ENCODE measurements around the gene RCAN2.
A peak's percentile ranks its signal among the peaks of the same experiment; 100 is the strongest.

RCAN2 gene

DNA sequence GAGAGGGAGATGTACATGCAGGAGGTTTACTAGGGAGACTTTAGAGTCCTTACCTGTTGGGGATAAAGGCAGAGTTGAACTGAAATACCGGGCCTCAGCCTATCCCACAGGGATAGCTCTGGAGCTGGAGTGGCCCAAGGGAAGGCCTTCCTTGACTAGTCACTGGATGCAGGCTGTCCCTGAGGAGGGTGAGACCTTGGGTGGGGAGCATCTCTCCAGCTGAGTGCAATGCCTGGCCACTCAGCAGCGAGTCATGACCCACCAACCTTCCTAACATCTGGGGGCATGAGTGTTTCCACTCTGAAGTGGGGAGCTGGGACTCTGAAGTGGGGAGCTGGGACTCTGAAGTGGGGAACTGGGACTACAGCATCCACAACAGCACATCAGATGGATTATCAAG lies 274.4 kb downstream of the RCAN2 start:
- no peak for DNase-seq (ENCODE audit: low read depth in 2 of 2)

GRCh38 chr6:46215777-46216176 lies 275.5 kb downstream of the RCAN2 start:
- no peak for DNase-seq (ENCODE audit: low read depth in 2 of 2)

DNA sequence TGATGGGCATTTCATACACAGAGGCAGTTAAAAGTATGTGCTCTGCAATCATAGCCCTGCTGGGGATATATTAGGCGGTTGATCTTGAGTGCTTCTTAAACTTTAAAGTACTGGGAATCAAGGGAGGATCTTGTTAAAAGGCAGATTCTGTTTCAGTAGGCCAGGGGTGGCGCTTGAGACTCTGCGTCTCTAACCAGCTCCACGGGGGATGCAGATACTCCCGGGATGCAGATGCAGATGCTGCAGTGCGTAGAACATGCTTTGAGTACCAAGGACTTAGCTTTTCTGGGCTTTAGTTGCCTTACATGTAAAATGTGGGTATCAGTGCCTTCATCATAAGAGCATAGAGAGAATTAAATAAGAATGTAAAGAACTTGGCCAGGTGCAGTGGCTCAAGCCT lies 276.0 kb downstream of the RCAN2 start:
- DNase-seq (ENCODE audit: low read depth in 2 of 2) = no peak

- DNase-seq (ENCODE audit: low read depth in 2 of 2) = no peak
Measured at GRCh38 chr6:46211917-46212316, 279.3 kb downstream of the RCAN2 start.

- no peak for DNase-seq (ENCODE audit: low read depth in 2 of 2)
Measured at GRCh38 chr6:46210294-46210693, 281.0 kb downstream of the RCAN2 start.

DNA sequence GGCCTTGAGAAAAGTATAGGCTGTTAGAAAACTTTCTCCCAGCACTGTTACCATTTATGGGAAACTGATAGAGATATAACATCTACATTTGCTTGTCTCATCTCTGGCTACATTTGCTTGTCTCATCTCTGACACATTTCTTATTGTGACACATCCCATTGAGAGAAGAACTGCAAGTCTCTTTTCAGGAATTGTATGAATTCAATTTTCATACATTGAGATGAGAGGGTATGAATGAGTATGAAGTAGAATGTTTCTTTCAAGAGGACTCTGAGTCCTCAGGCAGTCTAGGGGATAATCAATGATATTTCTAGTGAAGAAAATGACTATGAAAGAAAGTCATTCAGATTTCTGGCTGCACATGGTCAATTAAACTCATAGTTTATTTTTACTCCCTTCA lies 282.9 kb downstream of the RCAN2 start:
- no peak for DNase-seq (ENCODE audit: low read depth in 2 of 2)

DNA sequence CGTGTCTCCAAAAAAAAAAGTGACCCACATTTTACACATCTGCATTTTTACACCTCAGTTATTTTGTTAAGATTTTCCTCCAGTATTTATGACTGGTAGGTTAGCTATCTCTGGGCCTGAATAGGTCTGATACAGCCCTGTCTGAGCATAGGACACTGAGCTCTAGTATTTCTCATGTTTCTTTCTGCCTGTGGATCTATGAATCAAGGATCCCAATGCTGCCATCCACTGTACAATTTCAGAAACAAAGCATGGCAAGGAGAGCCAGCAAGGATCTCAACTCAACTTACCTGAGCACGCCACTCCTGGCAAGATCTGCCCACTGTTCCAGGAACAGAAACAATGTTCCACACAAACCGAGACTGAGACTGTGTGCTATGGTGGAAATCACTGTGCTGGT lies 284.1 kb downstream of the RCAN2 start:
- no peak for DNase-seq (ENCODE audit: low read depth in 2 of 2)

DNA sequence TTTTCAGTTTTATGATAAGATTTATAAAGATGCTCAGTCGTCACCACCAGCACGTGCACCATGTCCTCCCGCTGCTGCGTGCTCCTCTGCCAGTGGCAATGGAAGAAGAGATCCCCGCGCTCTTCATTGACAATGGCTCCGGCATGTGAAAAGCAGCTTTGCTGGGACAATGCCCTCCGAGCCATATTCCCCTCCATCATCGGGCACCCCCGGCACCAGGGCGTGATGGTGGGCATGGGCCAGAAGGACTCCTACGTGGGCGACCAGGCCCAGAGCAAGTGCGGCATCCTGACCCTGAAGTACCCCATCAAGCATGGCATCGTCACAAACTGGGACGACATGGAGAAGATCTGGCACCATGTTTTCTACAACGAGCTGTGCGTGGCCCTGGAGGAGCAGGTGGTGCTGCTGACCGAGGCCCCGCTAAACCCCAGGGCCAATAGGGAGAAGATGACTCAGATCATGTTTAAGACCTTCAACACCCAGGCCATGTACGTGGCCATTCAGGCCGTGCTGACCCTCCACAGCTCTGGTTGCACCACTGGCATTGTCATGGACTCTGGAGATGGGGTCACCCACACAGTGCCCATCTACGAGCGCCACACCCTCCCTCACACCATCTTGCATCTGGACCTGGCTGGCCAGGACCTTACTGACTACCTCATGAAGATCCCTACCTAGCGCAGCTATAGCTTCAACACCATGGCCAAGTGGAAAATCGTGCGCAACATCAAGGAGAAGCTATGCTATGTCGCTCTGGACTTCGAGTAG lies 286.2 kb downstream of the RCAN2 start:
- no peak for DNase-seq (ENCODE audit: low read depth in 2 of 2)

- DNase-seq (ENCODE audit: low read depth in 2 of 2) = no peak
Measured at GRCh38 chr6:46203391-46204177, 287.7 kb downstream of the RCAN2 start.

DNA sequence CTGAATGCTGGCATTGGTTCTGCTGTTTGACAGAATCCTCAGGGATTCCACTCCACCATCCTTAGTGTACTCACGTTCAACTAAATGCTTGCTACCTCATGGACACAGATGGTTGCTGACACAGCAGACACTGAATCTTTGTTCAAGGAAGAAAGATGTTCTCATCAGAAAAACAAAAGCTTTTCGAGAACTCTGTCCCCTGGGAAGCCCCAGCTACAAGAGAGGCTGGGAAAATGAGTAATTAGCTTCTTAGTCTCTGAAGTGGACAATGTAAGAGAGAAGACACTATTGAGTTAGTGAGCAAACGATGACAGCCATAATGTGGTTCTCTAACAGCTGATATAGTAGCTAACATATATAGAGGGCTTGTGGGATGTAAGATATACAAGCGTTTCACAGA lies 289.5 kb downstream of the RCAN2 start:
- no peak for DNase-seq (ENCODE audit: low read depth in 2 of 2)

DNA sequence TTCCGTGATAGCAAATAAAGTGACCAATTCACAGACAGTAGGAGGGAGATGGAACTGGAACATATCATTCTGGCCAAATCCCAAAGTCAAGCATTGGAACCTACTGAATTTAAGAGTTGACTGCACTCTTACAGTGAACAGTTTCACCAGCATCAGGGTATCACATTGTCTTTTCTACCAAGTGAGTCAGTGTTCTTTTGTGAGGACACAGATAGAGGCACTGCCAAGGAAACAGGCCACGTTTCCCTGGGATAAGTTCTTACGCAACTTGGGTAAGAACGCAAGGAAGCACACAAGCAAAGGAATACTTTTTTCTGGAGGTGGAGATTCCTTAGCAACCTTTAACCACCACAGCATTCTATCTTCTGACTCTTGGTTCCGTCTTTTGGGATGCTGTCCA lies 291.9 kb downstream of the RCAN2 start:
- no peak for DNase-seq (ENCODE audit: low read depth in 2 of 2)

- DNase-seq (ENCODE audit: low read depth in 2 of 2) = peak; percentile 64 to 65
Measured at GRCh38 chr6:46191961-46192360, 299.3 kb downstream of the RCAN2 start.

GRCh38 chr6:46190889-46191288 lies 300.4 kb downstream of the RCAN2 start:
- no peak for DNase-seq (ENCODE audit: low read depth in 2 of 2)

- no peak for DNase-seq (ENCODE audit: low read depth in 2 of 2)
Measured at GRCh38 chr6:46189726-46190125, 301.5 kb downstream of the RCAN2 start.

DNA sequence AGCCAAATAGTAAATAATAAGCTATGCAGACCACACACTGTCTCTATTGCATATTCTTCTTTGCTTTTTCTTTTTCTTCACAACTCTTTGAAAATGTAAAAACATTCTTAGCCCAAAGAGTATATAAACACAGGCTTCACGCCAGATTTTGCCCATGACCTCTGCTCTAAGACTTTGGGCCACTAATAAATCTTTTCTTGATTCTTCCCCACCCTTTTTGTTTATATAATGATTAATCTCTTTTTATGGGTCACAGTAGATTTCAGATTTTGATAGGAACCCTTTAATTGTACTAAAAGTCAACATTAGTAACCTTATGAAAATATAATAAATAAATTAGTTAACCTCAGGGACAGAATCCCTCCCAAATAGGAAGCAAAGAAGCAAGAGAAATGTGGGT lies 304.7 kb downstream of the RCAN2 start:
- no peak for DNase-seq (ENCODE audit: low read depth in 2 of 2)

DNA sequence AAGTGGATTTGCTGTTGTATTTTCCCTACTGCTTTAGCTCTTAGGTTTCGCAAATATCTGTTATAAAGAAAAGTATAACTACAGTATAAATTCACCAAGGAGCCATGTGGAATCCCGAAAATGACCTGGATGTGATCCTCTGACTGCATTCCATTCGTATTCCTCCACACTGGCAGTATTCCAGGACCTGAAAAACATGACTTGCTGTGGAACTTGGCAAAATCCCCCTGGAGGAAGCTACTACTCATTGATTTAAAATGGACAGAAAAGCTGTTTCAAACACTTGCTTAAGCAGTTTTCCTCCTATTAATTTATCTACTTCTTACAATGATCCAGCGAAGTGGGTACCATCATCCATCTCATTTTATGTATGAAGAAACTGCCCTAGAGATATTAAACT lies 307.1 kb downstream of the RCAN2 start:
- DNase-seq (ENCODE audit: low read depth in 2 of 2) = peak; percentile 86 to 88

- DNase-seq (ENCODE audit: low read depth in 2 of 2) = no peak
Measured at GRCh38 chr6:46175976-46176375, 315.3 kb downstream of the RCAN2 start.

DNA sequence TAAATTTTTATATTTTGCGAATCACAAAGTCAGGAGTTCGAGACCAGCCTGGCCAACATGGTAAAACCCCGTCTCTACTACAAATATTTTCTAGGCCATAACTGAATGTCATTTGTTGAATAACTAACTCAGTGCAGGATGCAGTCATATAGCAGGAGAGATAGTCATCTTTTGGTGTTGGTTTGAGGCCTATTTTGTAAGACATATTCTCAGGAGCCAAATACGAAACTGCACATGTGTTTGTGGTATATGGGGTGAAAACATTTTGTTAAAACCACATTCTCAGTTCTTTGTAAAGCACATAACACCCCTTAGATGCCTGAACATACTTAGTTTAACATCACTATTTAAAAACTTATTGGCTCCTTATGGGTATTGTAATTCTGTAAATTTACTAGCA lies 315.8 kb downstream of the RCAN2 start:
- DNase-seq (ENCODE audit: low read depth in 2 of 2) = no peak

DNA sequence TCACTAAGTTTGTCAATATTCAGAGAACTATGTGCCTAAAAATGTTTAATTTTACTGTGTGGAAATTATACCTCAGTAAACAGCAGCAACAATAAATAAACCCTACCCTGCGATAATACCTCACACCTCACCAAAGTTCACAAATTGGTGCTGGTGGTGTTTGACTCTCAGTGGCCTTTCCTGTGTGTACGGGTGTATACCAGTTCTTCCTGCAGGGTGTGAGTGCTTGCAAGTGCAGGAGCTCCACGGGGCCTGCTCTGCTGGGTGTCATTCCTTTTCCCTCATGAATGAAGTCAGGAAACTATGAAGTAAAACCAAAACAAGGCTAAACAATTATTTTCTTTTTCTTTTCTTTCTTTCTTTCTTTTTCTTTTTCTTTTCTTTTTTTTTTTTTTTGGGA lies 316.3 kb downstream of the RCAN2 start:
- no peak for DNase-seq (ENCODE audit: low read depth in 2 of 2)

DNA sequence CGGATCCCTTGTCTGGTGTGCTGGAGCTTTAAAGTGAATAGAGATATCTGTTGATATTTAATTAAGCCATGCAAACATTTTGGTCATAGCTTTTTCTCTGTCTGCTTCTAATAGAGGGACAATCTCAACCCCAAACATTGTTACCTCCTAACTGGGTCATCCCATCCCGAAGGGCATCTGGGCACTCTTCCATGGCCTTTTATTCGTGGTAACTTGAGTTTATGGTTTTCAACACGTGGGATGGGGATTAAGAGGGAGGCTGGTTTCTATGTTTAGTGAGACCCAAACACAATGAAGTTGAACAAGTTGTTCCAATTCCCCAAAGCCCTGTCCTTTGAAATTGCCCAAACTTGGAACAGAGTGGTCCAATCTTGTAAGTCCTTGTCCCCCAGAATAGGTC lies 319.1 kb downstream of the RCAN2 start:
- no peak for DNase-seq (ENCODE audit: low read depth in 2 of 2)
